Neural progenitor cell (in vitro differentiated cells): Measurements from ENCODE around the gene CAMKK1. TPM values are rescaled to one million over a fixed set of nuclear protein-coding genes. Genes with fewer than 3 reads are reported as not detected.
A peak's percentile ranks its signal among the peaks of the same experiment; 100 is the strongest.

Experiments
- DNase-seq: peaks from one replicate; pipeline ENCODE4 v3.0.0-alpha.2; 2016; ENCODE audit warnings: low spot score
- H2AFZ ChIP-seq: fragments of 200-600 bp; sonication (generic); replicated peaks from 2 replicates; pipeline ENCODE4 v1.6.1; 2016; ENCODE audit warnings: antibody characterized with exemption
- H3F3A ChIP-seq: fragments of 200-600 bp; sonication (generic); 2 replicates; pipeline ENCODE4 v1.6.1; 2016; ENCODE audit warnings: antibody characterized with exemption, low read depth
- H3K27ac ChIP-seq: fragments of 200-600 bp; sonication (generic); 2 replicates; pipeline ENCODE4 v1.5.1; 2016; ENCODE audit warnings: mild to moderate bottlenecking
- H3K27me3 ChIP-seq: fragments of 200-600 bp; sonication (generic); 2 replicates; pipeline ENCODE4 v1.6.1; 2016; ENCODE audit warnings: mild to moderate bottlenecking, moderate library complexity
- H3K36me3 ChIP-seq: fragments of 200-600 bp; sonication (generic); 2 replicates; pipeline ENCODE4 v1.5.1; 2016
- H3K4me1 ChIP-seq: fragments of 200-600 bp; sonication (generic); 2 replicates; pipeline ENCODE4 v1.6.1; 2016; ENCODE audit warnings: mixed run types
- H3K4me2 ChIP-seq: fragments of 200-600 bp; sonication (generic); 2 replicates; pipeline ENCODE4 v1.6.1; 2016
- H3K4me3 ChIP-seq: fragments of 200-600 bp; sonication (generic); 2 replicates; pipeline ENCODE4 v1.5.1; 2016
- H3K79me2 ChIP-seq: fragments of 200-600 bp; sonication (generic); 2 replicates; pipeline ENCODE4 v1.6.1; 2016; ENCODE audit warnings: low read depth
- H3K9ac ChIP-seq: fragments of 200-600 bp; sonication (generic); 2 replicates; pipeline ENCODE4 v1.6.1; 2016
- H3K9me3 ChIP-seq: fragments of 200-600 bp; sonication (generic); 2 replicates; pipeline ENCODE4 v1.5.1; 2016; ENCODE audit warnings: low read depth
- H4K20me1 ChIP-seq: fragments of 200-600 bp; sonication (generic); 2 replicates; pipeline ENCODE4 v1.6.1; 2016; ENCODE audit warnings: low read depth
- H3K27ac Mint-ChIP-seq: 3 replicates; pipeline ENCODE4 v1.8.0; 2021; ENCODE audit warnings: mixed read lengths
- H3K27me3 Mint-ChIP-seq: 2 replicates; pipeline ENCODE4 v1.8.0; 2022; ENCODE audit warnings: low read depth, mild to moderate bottlenecking, inconsistent platforms, moderate library complexity, mixed read lengths; ENCODE audit not compliant: insufficient read depth
- H3K36me3 Mint-ChIP-seq: 3 replicates; pipeline ENCODE4 v1.8.0; 2021; ENCODE audit warnings: mixed read lengths
- H3K4me1 Mint-ChIP-seq: 3 replicates; pipeline ENCODE4 v1.8.0; 2021; ENCODE audit warnings: mixed read lengths
- H3K4me3 Mint-ChIP-seq: 3 replicates; pipeline ENCODE4 v1.8.0; 2021; ENCODE audit warnings: mild to moderate bottlenecking, moderate library complexity, mixed read lengths
- H3K9me3 Mint-ChIP-seq: 3 replicates; pipeline ENCODE4 v1.8.0; 2020; ENCODE audit warnings: mixed read lengths
- CTCF ChIP-seq: fragments of 200-600 bp; sonication (generic); IDR thresholded peaks from 2 replicates; pipeline ENCODE4 v1.5.1; 2017; ENCODE audit warnings: antibody characterized with exemption, mild to moderate bottlenecking
- EZH2 ChIP-seq: fragments of 200-600 bp; sonication (generic); IDR thresholded peaks from 2 replicates; pipeline ENCODE4 v1.6.1; 2017; ENCODE audit warnings: antibody characterized with exemption, mild to moderate bottlenecking, moderate library complexity
- EZH2phosphoT487 ChIP-seq: fragments of 200-600 bp; sonication (generic); IDR thresholded peaks from 2 replicates; pipeline ENCODE4 v1.6.1; 2017; ENCODE audit warnings: antibody characterized with exemption
- total RNA-seq: library from RNA; depleted of rRNA; stranded (reverse); fragments of >200 nt; gene quantifications from 2 replicates; pipeline ENCODE4 v1.2.3, GENCODE V29; 2015; ENCODE audit warnings: low replicate concordance

Gene CAMKK1
- total RNA-seq, 1 donor from 2014 or later: 2.9 TPM

- peaks cover 13% of the 10 kb centered on the region for H3K27me3 Mint-ChIP-seq
- peaks cover 37% of the 10 kb centered on the region for H3K4me1 Mint-ChIP-seq
- Histone ChIP-seq H3K36me3 (no peaks in the 10 kb centered on the region), H3K4me3 (peak overlapping the region; percentile 91), H3K79me2 (no peaks in the 10 kb centered on the region), H4K20me1 (peaks cover 20% of the 10 kb centered on the region), H3K4me1 (peaks cover 20% of the 10 kb centered on the region), H3F3A (peaks cover 9% of the 10 kb centered on the region), H2AFZ (no peak overlapping the region), H3K4me2 (peak overlapping the region; percentile 98), H3K27me3 (peaks cover 14% of the 10 kb centered on the region), H3K9ac (no peak overlapping the region), H3K9me3 (no peaks in the 10 kb centered on the region), H3K27ac (no peak overlapping the region)
- H3K4me3 Mint-ChIP-seq: peak overlapping the region; percentile 81
- DNase-seq: no peak
- no peaks in the 10 kb centered on the region for H3K9me3 Mint-ChIP-seq
- no peak overlapping the region for H3K27ac Mint-ChIP-seq
- TF ChIP-seq CTCF (no peak), EZH2phosphoT487 (no peak), EZH2 (no peak)
- no peaks in the 10 kb centered on the region for H3K36me3 Mint-ChIP-seq
Observed at GRCh38 chr17:3891626-3892094, 1.2 kb downstream of the CAMKK1 start.

- Mint-ChIP-seq H3K9me3 (no peaks in the 10 kb centered on the region), H3K4me1 (peaks cover 40% of the 10 kb centered on the region), H3K27ac (no peak overlapping the region), H3K27me3 (peaks cover 13% of the 10 kb centered on the region), H3K36me3 (peaks cover 2% of the 10 kb centered on the region), H3K4me3 (peak overlapping the region; percentile 81)
- H3K9me3 ChIP-seq: no peaks in the 10 kb centered on the region
- peaks cover 20% of the 10 kb centered on the region for H4K20me1 ChIP-seq
- H3K27ac ChIP-seq: no peak overlapping the region
- H3K4me3 ChIP-seq: no peak overlapping the region
- H3K9ac ChIP-seq: no peak overlapping the region
- H3K79me2 ChIP-seq: no peaks in the 10 kb centered on the region
- TF ChIP-seq EZH2 (no peak), EZH2phosphoT487 (no peak), CTCF (no peak)
- H3F3A ChIP-seq: peaks cover 9% of the 10 kb centered on the region
- peaks cover 20% of the 10 kb centered on the region for H3K4me1 ChIP-seq
- H3K36me3 ChIP-seq: no peaks in the 10 kb centered on the region
- no peak for DNase-seq
- peaks cover 14% of the 10 kb centered on the region for H3K27me3 ChIP-seq
- H2AFZ ChIP-seq: no peak overlapping the region
- no peak overlapping the region for H3K4me2 ChIP-seq
Observed at GRCh38 chr17:3890878-3891219, 2.0 kb downstream of the CAMKK1 start.

- no peak overlapping the region for H2AFZ ChIP-seq
- H3K27ac Mint-ChIP-seq: no peak overlapping the region
- peaks cover 12% of the 10 kb centered on the region for H3K27me3 Mint-ChIP-seq
- peaks cover 20% of the 10 kb centered on the region for H3K4me1 ChIP-seq
- H3K9me3 Mint-ChIP-seq: no peaks in the 10 kb centered on the region
- no peak overlapping the region for H3K4me3 ChIP-seq
- H3K27ac ChIP-seq: no peak overlapping the region
- no peaks in the 10 kb centered on the region for H3K79me2 ChIP-seq
- peaks cover 20% of the 10 kb centered on the region for H4K20me1 ChIP-seq
- DNase-seq: no peak
- peaks cover 2% of the 10 kb centered on the region for H3K36me3 Mint-ChIP-seq
- H3K27me3 ChIP-seq: peaks cover 14% of the 10 kb centered on the region
- peaks cover 42% of the 10 kb centered on the region for H3K4me1 Mint-ChIP-seq
- TF ChIP-seq EZH2phosphoT487 (no peak), CTCF (no peak)
- peaks cover 9% of the 10 kb centered on the region for H3F3A ChIP-seq
- no peak overlapping the region for H3K4me2 ChIP-seq
- no peaks in the 10 kb centered on the region for H3K9me3 ChIP-seq
- H3K9ac ChIP-seq: no peak overlapping the region
- H3K4me3 Mint-ChIP-seq: peak overlapping the region; percentile 72
- H3K36me3 ChIP-seq: no peaks in the 10 kb centered on the region
Observed at GRCh38 chr17:3890082-3890877, 2.6 kb downstream of the CAMKK1 start.
